Spleen (tissue), 11 donors: ENCODE results near the gene BEND3. TPM values are rescaled to one million over a fixed set of nuclear protein-coding genes. Genes with fewer than 3 reads are reported as not detected.

Experiments
- DNase-seq: peaks from one replicate; pipeline ENCODE4 v3.0.0-alpha.2; 2020
- H3K27ac ChIP-seq, 8 donors: fragments of 200-600 bp; sonication (generic) in 7 of 8; 1 replicate in 4 of 8; 2 replicates in 4 of 8; pipeline versions ENCODE4 v1.5.0 to v1.8.0; 2016 to 2021; ENCODE audit warnings: inconsistent platforms in 4 of 8, mild to moderate bottlenecking in 4 of 8, moderate library complexity in 1 of 8
- H3K27me3 ChIP-seq, 7 donors: fragments of 200-600 bp; sonication (generic) in 6 of 7; replicated peaks in 1 of 7; 1 replicate in 4 of 7; 2 replicates in 3 of 7; pipeline versions ENCODE4 v1.5.0 to v1.8.0; 2016 to 2021; ENCODE audit warnings: inconsistent platforms in 3 of 7, mild to moderate bottlenecking in 1 of 7
- H3K36me3 ChIP-seq, 6 donors: fragments of 200-600 bp; sonication (generic) in 5 of 6; 1 replicate in 4 of 6; 2 replicates in 2 of 6; pipeline versions ENCODE4 v1.5.0 to v1.8.0; 2016 to 2021; ENCODE audit warnings: inconsistent platforms in 2 of 6
- H3K4me1 ChIP-seq, 6 donors: fragments of 200-600 bp; sonication (generic) in 5 of 6; 1 replicate in 3 of 6; 2 replicates in 3 of 6; pipeline versions ENCODE4 v1.5.0 to v1.8.0; 2016 to 2021; ENCODE audit warnings: inconsistent platforms in 3 of 6
- H3K4me3 ChIP-seq, 8 donors: fragments of 200-600 bp; sonication (generic) in 7 of 8; 1 replicate in 4 of 8; 2 replicates in 4 of 8; pipeline versions ENCODE4 v1.5.0 to v1.8.0; 2016 to 2021; ENCODE audit warnings: inconsistent platforms in 4 of 8, mild to moderate bottlenecking in 4 of 8, moderate library complexity in 2 of 8
- H3K9me3 ChIP-seq, 8 donors: fragments of 200-600 bp; sonication (generic) in 7 of 8; 1 replicate in 4 of 8; 2 replicates in 4 of 8; pipeline versions ENCODE4 v1.5.0 to v1.8.0; 2016 to 2021; ENCODE audit warnings: inconsistent platforms in 4 of 8
- CTCF ChIP-seq, 11 experiments: fragments of 200-600 bp in 7 of 11; fragments of 450-650 bp in 4 of 11; sonication (generic) in 4 of 11; IDR thresholded peaks in 8 of 11; conservative IDR thresholded peaks in 3 of 11; 1 replicate in 7 of 11; 2 replicates in 4 of 11; pipeline versions ENCODE4 v1.4.0 to v1.8.0; 2016 to 2021; ENCODE audit warnings: antibody characterized with exemption in 11 of 11, inconsistent platforms in 4 of 11, mild to moderate bottlenecking in 1 of 11
- POLR2A ChIP-seq, 3 donors: fragments of 450-650 bp; IDR thresholded peaks; one replicate each; pipeline ENCODE4 v1.5.1; 2017; ENCODE audit warnings: antibody characterized with exemption in 3 of 3, mild to moderate bottlenecking in 1 of 3
- POLR2AphosphoS5 ChIP-seq, 3 donors: sonication (generic); formaldehyde crosslinking; IDR thresholded peaks; one replicate each; pipeline ENCODE4 v1.5.1; 2017; ENCODE audit warnings: antibody characterized with exemption in 3 of 3
- whole genome bisulfite sequencing, 5 donors: extraction: QIAGEN DNeasy Blood & Tissue Kit in 3 of 5; methylation state at CpG; one replicate each; pipeline versions ENCODE4 v1.1.5 to v1.1.7; 2013 to 2018; 5-methylcytosine and 5-hydroxymethylcytosine counted together
- intact Hi-C: fragments of 100-400 bp; cut with DNase I; formaldehyde crosslinking; loops from one replicate; pipeline ENCODE4 v1.15.0; 2023; ENCODE audit warnings: low total_unique reads
- polyA plus RNA-seq, 3 donors: library from polyadenylated mRNA; stranded (reverse); fragments of 200-250 nt; gene quantifications; one replicate each; pipeline ENCODE4 v1.2.1, GENCODE V29; 2013
- total RNA-seq, 7 donors: library from RNA; depleted of rRNA in 3 of 7; stranded (reverse); fragments of >200 nt in 3 of 7; fragmentation: NEBNext Ultra II Directional in 4 of 7; extraction: Animal tissue kit (Norgen Biotek cat#: 25700) in 4 of 7; gene quantifications; one replicate each; pipeline versions ENCODE4 v1.1.0 to v1.2.1, GENCODE V29; 2016 to 2021
- donor health status: healthy with polysubstance abuse.
- donor health status: DM: no; HTN: no; CAD: no; lungs with moderate emphysema.
- donor health status: DM: no; HTN: no; CAD: no.
- donor health status: Bipolar disorder and iron deficiency.
- donor health status: healthy.
- donor health status: DM: no; HTN: no; CAD: no.
- donor health status: DM: yes; HTN: yes; CAD: no.

The BEND3 gene
- total and polyA plus RNA-seq, 10 donors: 0.37 to 2.6 (median 2.1) TPM

GRCh38 chr6:107079429-107079828 is 35.9 kb downstream of the BEND3 start:
- no peaks in the 10 kb centered on the region for H3K27me3 ChIP-seq
- no peak for TF ChIP-seq CTCF (IDR thresholded peaks at IDR 0.05 in 8 of 11, conservative IDR thresholded peaks at IDR 0.05 in 3 of 11)
- no peak for TF ChIP-seq POLR2AphosphoS5 (IDR thresholded peaks at IDR 0.05)
- intact Hi-C loops: no loop called here
- no peak for DNase-seq
- H3K36me3 ChIP-seq: peaks cover 0 to 6% (median 0%) of the 10 kb centered on the region in 6 donors
- H3K27ac ChIP-seq: no peak overlapping the region
- no peaks in the 10 kb centered on the region for H3K4me1 ChIP-seq
- 73 to 88% (median 81%) methylated on average over 1 to 4 of the region's 4 CpGs for WGBS, 5 donors
- no peak overlapping the region for H3K4me3 ChIP-seq
- peaks cover 0 to 5% (median under 1%) of the 10 kb centered on the region in 8 donors for H3K9me3 ChIP-seq

- DNase-seq: no peak
- no peaks in the 10 kb centered on the region for H3K9me3 ChIP-seq
- TF ChIP-seq CTCF (IDR thresholded peaks at IDR 0.05 in 8 of 11, conservative IDR thresholded peaks at IDR 0.05 in 3 of 11) (no peak), POLR2A (IDR thresholded peaks at IDR 0.05) (no peak), POLR2AphosphoS5 (IDR thresholded peaks at IDR 0.05) (no peak)
- no peaks in the 10 kb centered on the region for H3K4me1 ChIP-seq
- H3K27ac ChIP-seq: no peak overlapping the region
- 92 to 94% (median 93%) methylated on average over 7 of the region's 7 CpGs for WGBS, 5 donors
- H3K4me3 ChIP-seq: no peak overlapping the region
- intact Hi-C loops: no loop called here
- no peaks in the 10 kb centered on the region for H3K27me3 ChIP-seq
- no peaks in the 10 kb centered on the region for H3K36me3 ChIP-seq
Measured at GRCh38 chr6:107077710-107078109, 37.6 kb downstream of the BEND3 start.

GRCh38 chr6:107075951-107076381 is 39.3 kb downstream of the BEND3 start:
- Histone ChIP-seq H3K4me1 (no peaks in the 10 kb centered on the region), H3K36me3 (no peaks in the 10 kb centered on the region), H3K9me3 (no peaks in the 10 kb centered on the region), H3K27me3 (no peaks in the 10 kb centered on the region), H3K27ac (no peak overlapping the region), H3K4me3 (no peak overlapping the region)
- TF ChIP-seq CTCF (IDR thresholded peaks at IDR 0.05 in 8 of 11, conservative IDR thresholded peaks at IDR 0.05 in 3 of 11) (no peak), POLR2A (IDR thresholded peaks at IDR 0.05) (no peak), POLR2AphosphoS5 (IDR thresholded peaks at IDR 0.05) (no peak)
- no peak for DNase-seq
- 65 to 83% (median 81%) methylated on average over 6 of the region's 6 CpGs for WGBS, 5 donors
- intact Hi-C loops: no loop called here

GRCh38 chr6:107070686-107071085 is 44.6 kb downstream of the BEND3 start:
- H3K4me1 ChIP-seq: no peaks in the 10 kb centered on the region
- intact Hi-C loops: no loop called here
- no peaks in the 10 kb centered on the region for H3K27me3 ChIP-seq
- TF ChIP-seq CTCF (IDR thresholded peaks at IDR 0.05 in 8 of 11, conservative IDR thresholded peaks at IDR 0.05 in 3 of 11) (no peak), POLR2AphosphoS5 (IDR thresholded peaks at IDR 0.05) (no peak), POLR2A (IDR thresholded peaks at IDR 0.05) (no peak)
- H3K4me3 ChIP-seq: no peak overlapping the region
- 86 to 97% (median 95%) methylated on average over 8 to 12 of the region's 12 CpGs for WGBS, 5 donors
- peaks cover 0 to 26% (median 9%) of the 10 kb centered on the region in 6 donors for H3K36me3 ChIP-seq
- no peak overlapping the region for H3K27ac ChIP-seq
- H3K9me3 ChIP-seq: no peaks in the 10 kb centered on the region
- DNase-seq: no peak
